Epithelial cell of proximal tubule (primary cell): ENCODE results near the gene CHST15. TPM values are rescaled to one million over a fixed set of nuclear protein-coding genes. Genes with fewer than 3 reads are reported as not detected.

ENCODE experiments used
- DNase-seq: peaks from one replicate; pipeline ENCODE4 v3.0.0-alpha.2; 2011; ENCODE audit warnings: low read depth
- H3K4me3 ChIP-seq: 2 replicates; pipeline ENCODE4 v1.5.1; 2011; ENCODE audit warnings: low read depth, mild to moderate bottlenecking, low read length
- total RNA-seq: library from RNA; depleted of rRNA; stranded (reverse); fragments of >200 nt; gene quantifications from 2 replicates; pipeline ENCODE4 v1.2.3, GENCODE V29; 2015
- TF ChIP-seq, protein P1 (sequence below): conservative IDR thresholded peaks from 2 replicates; pipeline ENCODE4 v1.5.1; 2012; ENCODE audit warnings: low read depth, mild to moderate bottlenecking, low read length

CHST15 gene
- total RNA-seq, 1 donor from 2014 or later: 20.6 TPM

DNA sequence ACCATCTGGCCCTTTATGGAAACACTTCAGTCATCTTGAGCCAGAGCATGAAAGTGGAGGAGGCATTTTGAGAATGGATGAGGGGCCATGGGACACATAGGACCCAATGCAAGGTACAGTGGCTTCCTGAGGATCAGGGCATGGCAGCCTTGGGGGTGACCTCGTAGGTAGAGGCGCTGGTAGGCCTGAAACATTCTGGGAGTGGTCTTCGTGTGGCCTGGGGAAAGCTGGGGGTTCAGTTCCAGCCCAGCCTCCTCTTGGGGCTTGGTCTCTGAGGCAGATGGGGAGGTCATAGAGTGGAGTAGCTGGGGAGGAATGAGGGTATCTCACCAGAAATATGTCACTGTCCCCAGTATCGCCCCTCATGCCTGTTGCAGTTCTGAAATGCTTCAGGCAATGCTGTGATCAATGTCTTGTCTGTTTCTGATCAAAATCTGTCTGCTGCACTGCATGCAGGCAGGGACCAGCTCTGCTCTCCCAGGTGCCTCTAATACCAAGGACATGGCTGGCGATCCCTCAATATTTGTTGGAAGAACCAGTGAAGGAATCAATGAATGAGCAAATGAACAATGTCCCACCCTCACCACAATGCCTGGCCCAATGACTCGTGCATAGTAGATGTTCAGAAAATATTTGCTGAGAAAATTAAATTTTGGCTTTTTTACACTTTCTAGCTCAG lies 90.9 kb downstream of the CHST15 start:
- H3K4me3 ChIP-seq: no peak overlapping the region
- DNase-seq: no peak
- TF ChIP-seq, protein P1, sequence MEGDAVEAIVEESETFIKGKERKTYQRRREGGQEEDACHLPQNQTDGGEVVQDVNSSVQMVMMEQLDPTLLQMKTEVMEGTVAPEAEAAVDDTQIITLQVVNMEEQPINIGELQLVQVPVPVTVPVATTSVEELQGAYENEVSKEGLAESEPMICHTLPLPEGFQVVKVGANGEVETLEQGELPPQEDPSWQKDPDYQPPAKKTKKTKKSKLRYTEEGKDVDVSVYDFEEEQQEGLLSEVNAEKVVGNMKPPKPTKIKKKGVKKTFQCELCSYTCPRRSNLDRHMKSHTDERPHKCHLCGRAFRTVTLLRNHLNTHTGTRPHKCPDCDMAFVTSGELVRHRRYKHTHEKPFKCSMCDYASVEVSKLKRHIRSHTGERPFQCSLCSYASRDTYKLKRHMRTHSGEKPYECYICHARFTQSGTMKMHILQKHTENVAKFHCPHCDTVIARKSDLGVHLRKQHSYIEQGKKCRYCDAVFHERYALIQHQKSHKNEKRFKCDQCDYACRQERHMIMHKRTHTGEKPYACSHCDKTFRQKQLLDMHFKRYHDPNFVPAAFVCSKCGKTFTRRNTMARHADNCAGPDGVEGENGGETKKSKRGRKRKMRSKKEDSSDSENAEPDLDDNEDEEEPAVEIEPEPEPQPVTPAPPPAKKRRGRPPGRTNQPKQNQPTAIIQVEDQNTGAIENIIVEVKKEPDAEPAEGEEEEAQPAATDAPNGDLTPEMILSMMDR: no peak

DNA sequence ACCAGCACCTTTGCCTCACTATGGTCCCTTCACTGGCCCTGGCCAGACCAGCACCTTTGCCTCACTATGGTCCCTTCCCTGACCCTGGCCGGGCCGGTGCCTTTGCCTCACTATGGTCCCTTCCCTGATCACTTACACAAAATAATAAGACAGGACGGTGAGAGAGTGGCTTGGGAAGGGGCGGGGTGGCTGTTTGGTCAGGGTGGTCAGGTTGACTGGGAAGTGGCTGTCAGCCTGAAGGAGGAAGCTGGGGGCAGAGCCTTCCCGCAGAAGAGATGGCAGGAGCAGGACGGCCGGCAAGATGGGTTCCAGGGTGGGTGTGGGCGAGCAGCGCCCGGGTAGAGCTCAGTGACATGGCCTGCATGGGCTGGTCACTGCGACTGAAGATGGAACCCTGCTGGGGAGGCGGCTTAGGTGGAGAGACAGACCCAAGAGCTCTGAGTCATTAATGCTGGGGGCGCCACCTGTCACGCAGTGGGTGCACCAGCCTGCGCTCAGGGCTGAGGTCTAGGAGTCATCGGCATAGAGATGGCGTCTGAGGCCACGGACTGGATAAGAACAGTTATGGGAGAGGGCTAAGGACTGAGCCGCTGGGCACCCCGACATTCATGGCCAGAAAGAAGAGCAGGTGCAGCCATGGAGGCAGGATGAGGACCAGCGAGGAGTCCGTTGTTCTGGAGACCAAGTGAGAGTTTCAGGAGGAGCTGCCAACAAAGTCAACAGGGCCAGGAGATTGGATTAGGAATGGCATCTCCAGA lies 91.8 kb downstream of the CHST15 start:
- TF ChIP-seq, protein P1: no peak
- H3K4me3 ChIP-seq: no peak overlapping the region
- no peak for DNase-seq

DNA sequence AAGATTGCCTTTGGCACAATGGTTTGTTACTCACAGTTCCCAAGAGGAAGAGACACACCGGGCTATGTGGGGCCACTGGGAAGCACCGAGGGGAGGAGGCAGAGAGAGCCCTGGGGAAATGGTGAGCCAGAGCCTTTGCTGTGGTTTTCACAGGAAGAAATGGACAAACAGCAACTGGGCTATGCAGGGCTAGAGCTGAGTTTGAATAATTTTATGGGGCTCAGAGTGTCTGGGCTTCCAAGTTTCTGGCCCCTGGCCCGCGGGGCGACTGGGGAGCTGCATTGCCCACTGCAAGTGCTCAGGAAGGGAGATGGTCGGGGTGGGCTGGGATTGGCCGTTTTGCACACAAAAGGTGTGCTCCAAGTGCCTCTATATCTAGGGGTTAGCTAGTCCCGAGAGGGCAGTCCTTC lies 92.6 kb downstream of the CHST15 start:
- no peak overlapping the region for H3K4me3 ChIP-seq
- TF ChIP-seq, protein P1: no peak
- no peak for DNase-seq

DNA sequence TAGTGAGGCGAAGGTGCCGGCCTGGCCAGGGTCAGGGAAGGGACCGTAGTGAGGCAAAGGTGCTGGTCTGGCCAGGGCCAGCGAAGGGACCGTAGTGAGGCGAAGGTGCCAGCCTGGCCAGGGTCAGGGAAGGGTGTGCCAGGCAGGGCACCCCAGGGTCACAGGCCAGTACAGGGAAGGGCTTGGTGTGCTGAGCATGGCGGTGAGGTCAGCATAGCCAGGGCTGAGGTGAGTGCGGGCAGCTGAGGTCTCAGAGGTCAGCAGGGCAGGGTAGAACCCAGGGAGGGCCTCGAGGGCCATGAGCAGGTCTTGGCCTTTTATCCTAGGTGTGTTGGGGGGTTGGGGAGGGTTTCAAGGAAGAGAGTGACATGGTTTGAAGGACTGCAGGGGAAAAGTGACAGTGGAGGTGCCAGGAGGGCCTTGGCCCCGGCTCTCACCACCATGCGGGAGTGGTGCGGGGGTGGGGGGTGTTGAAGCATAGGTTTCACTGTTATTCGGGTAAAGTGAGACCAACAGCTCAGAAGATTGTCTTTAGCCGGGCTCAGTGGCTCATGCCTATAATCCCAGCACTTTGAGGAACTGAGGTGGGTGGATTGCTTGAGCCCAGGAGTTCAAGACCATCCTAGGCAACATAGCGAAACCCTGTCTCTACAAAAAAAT lies 93.3 kb downstream of the CHST15 start:
- TF ChIP-seq, protein P1: no peak
- no peak overlapping the region for H3K4me3 ChIP-seq
- no peak for DNase-seq

DNA sequence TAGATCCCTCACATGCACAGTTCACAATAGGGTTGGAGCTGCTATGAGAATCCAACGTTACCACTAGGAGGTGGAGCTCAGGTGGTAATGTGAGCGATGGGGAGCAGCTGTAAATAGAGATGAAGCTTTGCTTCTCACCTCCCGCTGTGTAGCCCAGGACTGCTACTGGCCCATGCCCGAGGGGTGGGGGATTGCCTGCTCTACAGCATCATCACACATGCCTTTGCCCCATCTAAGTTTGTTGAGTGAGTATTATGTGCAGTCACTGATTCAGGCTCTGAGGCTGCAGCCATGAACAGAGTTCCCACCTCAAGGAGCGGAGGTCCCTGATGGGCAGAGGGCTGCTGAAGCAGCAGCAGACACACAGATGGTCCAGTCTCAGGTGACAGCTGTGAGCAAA lies 94.1 kb downstream of the CHST15 start:
- TF ChIP-seq, protein P1: no peak
- no peak overlapping the region for H3K4me3 ChIP-seq
- no peak for DNase-seq

DNA sequence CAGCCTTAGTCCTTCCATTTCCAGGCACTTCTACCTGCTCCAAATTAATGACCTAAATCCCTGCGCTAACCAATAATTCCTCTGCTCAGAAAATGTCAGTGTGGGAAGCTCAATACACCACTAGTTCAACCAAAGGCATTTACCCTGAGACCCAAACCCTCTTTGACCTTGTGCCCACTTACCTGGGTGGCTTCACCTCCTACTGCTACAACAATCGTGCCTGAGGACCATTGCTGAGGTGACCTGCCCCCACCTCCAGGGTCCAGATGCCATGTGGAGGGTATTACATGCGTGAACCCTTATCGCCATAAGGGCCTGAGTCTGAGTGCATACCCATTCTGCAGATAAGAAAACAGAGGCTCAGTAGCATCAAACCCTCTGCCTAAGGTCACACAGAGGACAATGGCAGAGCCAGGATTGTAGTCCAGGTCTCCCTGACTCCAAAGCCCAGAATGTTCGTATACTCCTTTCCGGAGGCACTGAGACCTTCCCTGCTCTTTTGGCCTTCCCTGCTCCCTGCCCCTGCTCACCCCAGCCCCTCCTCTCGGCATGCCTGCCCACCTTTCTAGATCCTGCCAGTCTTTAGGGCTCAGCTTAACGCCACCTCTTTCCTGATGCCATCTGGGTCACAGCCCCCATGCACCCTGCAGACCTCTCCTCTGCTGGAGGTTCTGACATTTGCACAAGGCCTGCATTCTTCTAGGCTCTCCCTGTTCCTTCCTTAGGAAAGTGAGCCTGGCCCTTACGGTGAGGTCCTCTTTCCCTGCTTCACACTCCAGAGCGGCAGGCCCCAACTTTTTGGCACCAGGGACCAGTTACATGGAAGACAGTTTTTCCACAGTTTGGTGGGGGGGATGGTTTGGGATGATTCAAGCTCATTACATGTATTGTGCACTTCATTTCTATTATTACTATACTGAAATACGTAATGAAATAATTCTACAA lies 94.9 kb downstream of the CHST15 start:
- no peak for DNase-seq
- TF ChIP-seq, protein P1: no peak
- H3K4me3 ChIP-seq: no peak overlapping the region
